GM20431 (cell line): ENCODE results near the gene STYX.

Source experiments
- in situ Hi-C: fragments of 300-500 bp; cut with MseI, MboI; formaldehyde crosslinking; loops from one replicate; pipeline ENCODE4 v1.15.0; 2020; ENCODE audit warnings: low sequenced_read_pairs; ENCODE audit not compliant: unreplicated experiment

Gene STYX

DNA sequence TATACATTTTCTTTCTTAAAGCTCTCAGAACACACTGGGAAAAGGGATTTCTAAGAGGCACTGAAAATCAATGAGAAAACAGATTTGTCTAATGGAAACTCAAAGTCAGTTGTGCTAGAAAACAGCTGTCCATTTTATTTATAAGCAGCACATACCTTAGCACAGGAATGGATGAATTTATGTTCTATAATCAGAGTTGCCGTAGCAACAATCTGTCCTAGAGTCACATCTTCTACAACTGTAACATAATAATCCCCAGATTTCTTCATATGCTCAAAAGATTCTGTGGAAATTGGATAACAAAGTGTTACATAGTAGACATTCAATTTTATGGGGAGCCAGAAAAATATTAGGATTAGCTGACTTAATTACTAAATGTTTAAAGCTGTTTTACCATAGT is 51.7 kb downstream of the STYX start:
- in situ Hi-C loops: no loop called here

DNA sequence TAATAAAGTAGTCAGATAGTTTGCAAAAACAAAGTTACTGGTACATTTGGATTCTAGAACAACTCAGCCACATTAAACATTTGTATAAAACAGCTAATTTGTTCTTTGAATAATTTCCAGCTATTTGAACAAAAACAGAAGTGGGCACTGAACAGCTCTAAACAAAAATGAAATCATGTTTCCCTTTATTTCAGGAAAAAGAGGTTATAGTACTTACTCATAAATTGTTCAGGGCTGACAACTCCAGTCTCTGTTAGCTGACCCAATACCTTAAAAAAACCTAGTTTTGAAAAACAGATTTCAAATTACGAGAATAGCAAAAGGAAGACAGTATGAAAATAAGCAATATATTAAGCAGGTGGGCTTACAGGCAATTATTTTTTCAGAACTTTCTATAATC is 53.2 kb downstream of the STYX start:
- in situ Hi-C loops: no loop called here

DNA sequence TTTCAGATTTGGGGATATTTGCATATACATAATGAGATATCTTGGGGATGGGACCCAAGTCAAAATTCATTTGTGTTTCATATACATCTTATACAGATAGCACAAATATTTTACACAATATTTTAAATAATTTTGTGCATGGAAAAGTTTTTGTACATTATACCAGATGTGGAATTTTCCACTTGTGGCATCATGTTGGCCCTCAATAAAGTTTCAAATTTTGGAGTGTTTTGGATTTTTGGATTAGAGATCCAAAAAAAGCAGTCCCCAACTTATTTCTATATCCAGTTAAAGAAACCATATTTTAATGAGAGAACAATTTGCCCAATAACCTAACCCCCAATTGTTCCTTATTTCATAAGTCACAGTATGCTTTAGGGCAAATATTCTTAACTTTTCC is 56.9 kb downstream of the STYX start:
- in situ Hi-C loops: no loop called here

DNA sequence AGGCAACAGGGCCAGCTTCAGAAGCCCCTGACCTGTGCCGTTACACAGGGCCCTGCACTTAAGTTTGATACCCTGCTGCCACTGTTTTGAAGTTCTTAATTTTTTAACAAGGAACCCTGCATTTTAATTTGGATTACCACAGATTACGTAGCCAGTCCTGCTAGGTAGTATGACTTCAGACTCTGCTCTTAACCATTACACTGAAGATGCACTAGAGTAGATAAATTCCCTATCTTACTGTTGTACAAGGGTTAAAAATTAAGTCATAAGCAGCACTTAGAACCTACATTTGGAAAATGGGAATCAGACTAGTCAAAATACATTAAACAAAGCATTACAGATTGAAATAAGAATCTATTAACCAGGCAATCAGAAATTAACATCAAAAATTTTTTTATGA is 59.2 kb downstream of the STYX start:
- in situ Hi-C loops: no loop called here

DNA sequence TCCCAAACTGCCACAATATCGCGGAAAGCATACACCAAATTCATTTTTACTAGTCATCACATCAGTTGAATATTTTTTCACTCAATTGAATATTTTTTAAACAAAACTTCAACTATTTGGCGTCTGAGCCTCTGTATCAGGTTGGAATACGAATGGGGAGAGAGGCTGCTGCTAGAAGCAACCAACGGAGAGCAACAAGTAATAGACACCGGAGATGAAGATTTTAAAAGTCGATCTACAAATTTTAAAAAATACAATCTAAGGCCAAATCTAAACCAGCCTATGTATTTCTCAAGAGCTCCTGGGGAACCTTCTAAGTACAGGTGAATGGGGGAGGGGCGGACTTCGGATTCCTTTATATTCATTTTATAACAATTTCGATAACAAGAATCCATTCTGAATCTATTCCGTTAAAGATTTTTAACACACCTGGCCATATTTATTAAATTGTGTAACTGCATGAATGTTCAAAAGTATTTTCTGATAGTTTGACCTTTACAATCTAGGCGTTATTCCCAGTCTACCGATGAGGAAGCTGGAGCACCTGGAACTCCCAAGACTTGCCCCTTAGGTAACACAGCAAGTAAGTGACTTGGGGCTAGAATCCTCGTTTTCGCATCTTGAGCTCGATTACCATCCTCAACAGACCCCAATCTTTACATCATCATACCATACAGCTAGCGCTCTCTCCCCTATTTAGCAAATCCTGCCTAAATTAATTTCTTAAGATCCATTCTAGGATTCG is 60.2 kb downstream of the STYX start:
- in situ Hi-C loops: no loop called here

DNA sequence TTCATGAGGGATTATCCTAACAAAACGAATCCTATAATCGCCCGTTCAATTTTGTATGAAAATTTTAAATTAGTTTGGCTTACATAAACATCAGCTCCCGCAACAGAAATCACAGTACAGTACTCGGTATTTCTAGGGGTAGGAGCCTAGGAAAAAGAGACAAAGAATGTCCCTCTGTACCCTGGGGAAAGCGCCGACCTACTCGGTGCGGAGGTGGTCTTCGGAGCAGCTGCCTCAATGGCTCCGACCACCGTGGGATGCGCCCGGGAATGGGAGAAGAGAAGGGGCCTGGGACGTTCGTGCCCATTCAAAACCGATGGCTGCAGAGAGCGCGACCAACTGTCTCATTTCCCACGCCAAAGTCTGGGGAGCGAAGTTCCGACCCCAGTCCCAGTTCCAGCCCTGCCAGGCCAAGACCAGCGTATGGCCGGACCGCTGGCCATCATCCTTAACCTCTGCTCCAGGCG is 60.8 kb downstream of the STYX start:
- in situ Hi-C loops: no loop called here

DNA sequence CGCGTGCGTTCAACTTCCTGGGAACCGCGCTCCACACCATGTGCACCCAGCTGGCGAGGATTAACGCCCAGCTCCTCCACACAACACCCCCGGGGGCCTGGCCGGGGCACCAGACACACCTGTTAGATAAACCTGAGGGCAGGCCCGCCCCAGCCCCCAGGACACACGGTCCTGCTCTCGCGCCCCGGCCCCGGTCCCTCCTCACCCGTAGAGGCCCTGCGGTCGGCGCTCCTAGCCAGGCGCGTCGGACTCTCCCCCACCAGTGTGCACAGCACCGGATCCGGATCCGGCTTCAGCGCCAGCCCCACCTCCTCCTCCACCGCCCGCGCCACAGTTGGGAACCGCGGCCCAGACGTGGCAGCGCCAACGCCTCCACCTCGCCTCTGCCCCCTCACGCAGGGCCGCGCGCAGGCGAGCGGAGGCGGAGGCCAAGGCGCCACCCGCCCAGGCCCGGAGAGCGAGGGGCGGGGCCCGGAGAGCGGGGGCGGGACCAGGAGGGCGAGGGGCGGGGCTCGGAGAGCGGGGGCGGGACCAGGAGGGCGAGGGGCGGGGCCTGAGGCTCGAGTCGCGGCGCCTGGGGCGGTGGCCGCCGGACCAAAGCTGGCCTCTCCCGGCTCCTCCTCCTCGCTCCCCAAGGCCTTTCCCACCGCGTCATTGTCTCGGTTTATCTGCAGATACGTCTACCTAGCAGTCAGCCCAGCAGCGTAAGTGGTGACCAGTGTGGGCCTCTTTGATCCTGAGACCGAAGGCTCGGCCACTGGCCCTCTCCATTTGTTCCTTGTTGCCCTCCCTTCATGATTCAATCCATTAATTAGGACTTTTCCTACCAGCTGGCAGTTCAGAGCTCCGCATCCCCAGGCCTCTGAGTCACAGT is 61.5 kb downstream of the STYX start, which contains the start of gene GNPNAT1:
Gene GNPNAT1, minus strand, starts transcription at position 385 of the 874 bp plus-strand sequence. CDS start 6,957 bp downstream, outside the sequence.
- in situ Hi-C loops: no loop called here

DNA sequence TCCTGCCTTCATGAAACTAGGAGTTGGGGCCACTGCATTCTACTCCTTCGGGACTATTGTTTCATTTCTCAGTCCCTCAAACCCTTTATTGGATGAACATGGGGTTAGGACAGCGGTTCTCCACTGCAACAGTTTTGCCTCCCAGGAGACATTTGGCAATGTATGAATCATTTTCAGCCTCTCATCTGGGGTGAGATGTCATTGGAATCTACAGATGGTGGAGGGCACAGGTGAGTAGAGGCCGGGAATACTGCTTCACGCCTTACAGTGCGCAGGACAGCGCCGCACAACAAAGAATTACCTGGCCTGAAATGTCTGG is 62.1 kb downstream of the STYX start:
- in situ Hi-C loops: no loop called here

DNA sequence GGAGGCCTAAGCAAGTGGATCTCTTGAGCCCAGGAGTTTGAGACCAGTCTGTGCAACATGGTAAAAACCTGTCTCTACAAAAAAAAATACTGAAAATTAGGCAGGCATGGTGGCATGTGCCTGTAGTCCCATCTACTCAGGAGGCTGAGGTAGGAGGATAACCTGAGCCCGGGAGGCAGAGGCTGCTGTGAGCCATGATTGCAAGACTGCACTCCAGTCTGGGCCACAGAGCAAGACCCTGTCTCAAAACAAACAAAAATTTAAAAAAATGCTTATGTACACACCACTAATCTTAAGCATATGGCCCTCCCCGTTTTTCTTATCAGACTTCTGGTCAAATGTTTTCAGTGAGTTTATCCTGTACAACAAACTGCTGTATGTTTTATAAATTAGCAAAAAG is 63.1 kb downstream of the STYX start:
- in situ Hi-C loops: no loop called here

DNA sequence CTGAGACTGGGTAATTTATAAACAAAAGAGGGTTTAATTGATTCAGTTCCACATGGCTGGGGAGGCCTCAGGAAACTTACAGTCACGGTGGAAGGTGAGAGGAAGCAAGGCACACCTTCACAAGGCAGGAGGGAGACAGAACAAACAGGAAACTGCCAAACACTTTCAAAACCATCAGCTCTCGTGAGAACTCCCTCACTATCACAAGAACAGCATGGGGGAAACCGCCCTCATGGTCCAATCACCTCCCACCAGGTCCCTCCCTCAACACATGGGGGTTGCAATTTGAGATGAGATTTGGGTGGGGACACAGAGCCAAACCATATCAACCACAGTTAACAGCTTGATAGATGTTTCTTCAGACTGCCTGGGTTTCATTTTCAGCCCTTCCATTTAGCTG is 67.7 kb downstream of the STYX start:
- in situ Hi-C loops: no loop called here

DNA sequence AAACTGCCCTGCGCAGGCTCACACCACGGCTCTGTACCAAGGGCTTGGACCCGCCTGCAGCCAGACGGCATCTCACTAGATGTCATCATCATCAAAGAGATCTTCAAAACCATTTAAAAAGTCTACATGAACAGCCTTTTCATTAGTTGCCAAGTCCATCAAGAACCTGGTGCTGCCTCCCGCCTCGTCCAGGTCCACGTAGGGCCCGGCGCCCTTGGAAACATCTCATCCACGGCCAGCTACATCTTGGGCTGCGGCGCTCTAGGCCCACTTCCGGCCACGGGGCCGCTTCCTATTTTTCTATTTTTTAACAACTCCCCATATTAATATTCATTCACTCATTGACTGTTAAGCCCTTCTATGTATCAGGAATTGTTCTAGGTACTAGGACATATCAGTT is 68.9 kb downstream of the STYX start:
- in situ Hi-C loops: no loop called here

DNA sequence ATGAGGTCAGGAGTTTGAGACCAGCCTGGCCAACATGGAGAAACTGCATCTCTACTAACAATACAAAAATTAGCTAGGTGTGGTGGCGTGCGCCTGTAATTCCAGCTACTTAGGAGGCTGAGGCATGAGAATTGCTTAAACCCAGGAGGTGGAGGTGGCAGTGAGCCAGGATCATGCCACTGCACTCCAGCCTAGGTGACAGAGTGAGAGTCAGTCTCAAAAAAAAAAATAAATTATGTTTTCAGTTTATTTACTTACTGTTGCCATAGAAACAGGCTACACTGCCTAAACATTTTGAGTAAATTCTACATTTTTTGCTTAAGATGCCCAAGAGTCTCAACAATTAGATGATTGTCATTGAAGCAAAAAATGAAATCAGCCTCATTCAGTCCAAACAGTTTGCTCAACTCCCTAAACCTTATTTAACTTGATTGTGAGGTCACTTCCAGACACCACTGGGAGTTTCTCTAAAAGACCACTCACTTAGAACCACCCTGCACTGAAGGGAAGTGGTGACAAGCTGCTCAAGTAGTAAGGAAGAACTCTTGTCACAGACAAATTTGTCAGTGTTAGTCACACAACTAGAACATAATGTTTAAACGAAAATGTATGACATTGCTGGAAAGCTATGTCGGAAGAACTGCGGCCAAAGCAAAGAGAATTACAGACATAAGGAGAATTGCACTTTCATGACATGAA is 71.2 kb downstream of the STYX start:
- in situ Hi-C loops: no loop called here

DNA sequence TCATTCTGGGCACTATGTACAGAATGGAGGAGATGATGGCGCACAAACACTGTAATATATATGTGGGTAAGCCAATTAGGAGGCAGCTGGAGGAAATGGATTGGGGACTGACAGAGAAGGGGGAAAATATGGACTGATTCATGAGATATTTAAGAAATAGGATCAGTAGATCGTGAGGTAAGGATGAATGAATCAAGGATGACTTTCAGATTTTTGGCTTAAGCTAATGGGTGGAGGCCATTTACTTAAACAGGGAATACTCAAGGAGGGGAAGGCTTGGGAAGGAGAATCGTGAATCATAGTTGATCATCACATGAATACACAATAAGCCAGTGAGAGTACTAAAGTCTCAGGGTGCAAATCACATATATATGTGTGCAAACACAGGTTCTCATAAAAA is 72.6 kb downstream of the STYX start:
- in situ Hi-C loops: no loop called here

DNA sequence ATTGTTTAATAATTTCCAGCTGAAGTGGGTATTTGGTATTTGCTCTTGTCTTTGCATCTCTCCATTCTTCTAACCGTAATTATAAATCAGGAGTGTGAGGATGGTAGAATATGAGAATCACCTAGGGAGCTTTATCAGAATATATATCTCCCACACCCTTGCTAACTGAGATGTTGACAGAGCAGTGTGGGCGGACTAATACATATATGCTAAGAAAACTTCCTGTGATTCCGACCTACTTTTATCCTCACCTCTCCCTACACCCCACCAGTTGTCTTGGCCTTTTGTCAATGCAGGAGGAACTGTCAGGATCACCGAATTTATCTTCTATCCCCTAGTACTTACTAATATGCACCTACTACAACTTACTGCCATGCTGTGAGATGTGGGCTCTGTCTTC is 76.1 kb downstream of the STYX start:
- in situ Hi-C loops: no loop called here

DNA sequence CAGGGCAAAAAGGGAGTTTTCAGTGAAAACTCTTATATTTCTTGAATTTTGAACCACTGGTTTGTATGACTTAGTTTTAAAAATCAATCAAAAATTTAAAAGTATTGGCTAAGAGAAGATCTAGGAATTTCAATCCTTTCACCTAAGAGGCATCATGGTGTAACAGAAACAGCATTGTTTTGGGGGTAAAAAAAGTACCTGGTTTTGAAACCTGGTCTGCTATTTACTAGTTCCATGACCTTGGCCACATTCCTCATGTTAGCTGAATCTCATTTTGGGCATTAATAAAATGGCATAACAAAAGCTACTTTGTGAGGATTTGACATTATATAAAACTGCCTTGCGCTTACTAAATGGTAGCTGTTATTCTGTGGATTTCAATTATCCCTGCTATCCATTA is 78.1 kb downstream of the STYX start:
- in situ Hi-C loops: no loop called here

DNA sequence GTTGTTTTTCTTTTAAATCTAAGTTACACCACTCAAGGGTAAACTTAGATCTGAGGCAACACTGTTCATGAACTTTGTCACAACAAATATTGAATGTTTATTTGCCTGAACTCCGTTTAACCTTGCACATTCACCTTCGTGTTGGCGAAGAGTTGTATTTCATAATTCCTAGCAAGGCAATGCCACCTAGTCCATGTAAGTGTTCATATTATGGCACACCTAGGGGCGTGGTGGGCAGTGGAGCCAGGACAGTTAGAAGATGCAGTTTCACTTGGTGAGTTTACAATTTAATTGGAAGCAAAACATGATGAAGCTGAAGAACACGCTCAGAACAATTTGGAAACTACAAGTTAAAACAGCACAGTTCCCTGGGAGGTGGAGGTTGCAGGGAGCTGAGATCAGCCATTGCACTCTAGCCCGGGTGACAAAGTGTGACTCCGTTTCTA is 91.9 kb downstream of the STYX start:
- in situ Hi-C loops: loop anchor here (10.0 kb wide), 1 partner anchor 473 kb away; no protein-coding TSS in a partner anchor

DNA sequence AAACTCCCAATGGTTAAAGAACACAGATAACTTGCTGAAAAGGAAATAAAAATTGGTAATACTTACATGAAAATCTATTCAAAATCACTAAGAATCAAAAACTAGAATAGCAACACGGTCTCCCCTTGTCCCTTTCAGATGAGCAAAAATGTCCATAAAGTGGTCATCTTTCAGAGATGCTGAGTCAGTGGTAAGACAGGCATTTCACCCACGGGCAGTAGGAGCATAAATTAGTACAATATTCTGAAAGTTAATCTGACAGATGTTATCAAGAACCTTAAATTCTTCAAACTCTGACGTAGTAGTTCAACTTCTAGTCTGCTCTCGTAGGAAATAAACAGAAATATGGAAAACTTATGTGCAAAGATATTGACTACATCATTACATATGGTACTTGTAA is 94.5 kb downstream of the STYX start:
- in situ Hi-C loops: loop anchor here (10.0 kb wide), 1 partner anchor 470 kb away; no protein-coding TSS in a partner anchor
